Ascending aorta (tissue), 2 donors: ENCODE results near the gene VKORC1. TPM values are rescaled to one million over a fixed set of nuclear protein-coding genes. Genes with fewer than 3 reads are reported as not detected.

ENCODE experiments used
- DNase-seq, 2 donors: peaks; one replicate each; pipeline ENCODE4 v3.0.0-alpha.2; 2019; ENCODE audit warnings: low spot score in 2 of 2
- H3K27ac ChIP-seq, 2 donors: fragments of 200-600 bp; sonication (generic); one replicate each; pipeline ENCODE4 v1.5.1; 2016 to 2017; ENCODE audit warnings: mild to moderate bottlenecking in 1 of 2
- H3K27me3 ChIP-seq: fragments of 200-600 bp; sonication (generic); one replicate; pipeline ENCODE4 v1.5.1; 2017
- H3K36me3 ChIP-seq, 2 donors: fragments of 200-600 bp; sonication (generic); one replicate each; pipeline ENCODE4 v1.5.1; 2016
- H3K4me1 ChIP-seq, 2 donors: fragments of 200-600 bp; sonication (generic); one replicate each; pipeline ENCODE4 v1.5.1; 2016 to 2017; ENCODE audit warnings: mild to moderate bottlenecking in 1 of 2
- H3K4me3 ChIP-seq, 2 donors: fragments of 200-600 bp; sonication (generic); one replicate each; pipeline ENCODE4 v1.5.1; 2016 to 2017; ENCODE audit warnings: mild to moderate bottlenecking in 1 of 2
- H3K9me3 ChIP-seq, 2 donors: fragments of 200-600 bp; sonication (generic); one replicate each; pipeline ENCODE4 v1.5.1; 2016
- CTCF ChIP-seq, 3 experiments: fragments of 200-600 bp in 2 of 3; fragments of 450-650 bp in 1 of 3; sonication (generic) in 2 of 3; IDR thresholded peaks; one replicate each; pipeline ENCODE4 v1.5.1; 2016 to 2019; ENCODE audit warnings: antibody characterized with exemption in 3 of 3, mild to moderate bottlenecking in 1 of 3, moderate library complexity in 1 of 3
- intact Hi-C: fragments of 100-400 bp; cut with DNase I; formaldehyde crosslinking; loops from one replicate; pipeline ENCODE4 v1.15.1; 2023
- total RNA-seq: library from RNA; depleted of rRNA; stranded (reverse); fragments of >200 nt; gene quantifications from one replicate; pipeline ENCODE4 v1.1.0, GENCODE V29; 2016

The VKORC1 gene
- total RNA-seq, 1 donor from 2014 or later, result 227 TPM

DNA sequence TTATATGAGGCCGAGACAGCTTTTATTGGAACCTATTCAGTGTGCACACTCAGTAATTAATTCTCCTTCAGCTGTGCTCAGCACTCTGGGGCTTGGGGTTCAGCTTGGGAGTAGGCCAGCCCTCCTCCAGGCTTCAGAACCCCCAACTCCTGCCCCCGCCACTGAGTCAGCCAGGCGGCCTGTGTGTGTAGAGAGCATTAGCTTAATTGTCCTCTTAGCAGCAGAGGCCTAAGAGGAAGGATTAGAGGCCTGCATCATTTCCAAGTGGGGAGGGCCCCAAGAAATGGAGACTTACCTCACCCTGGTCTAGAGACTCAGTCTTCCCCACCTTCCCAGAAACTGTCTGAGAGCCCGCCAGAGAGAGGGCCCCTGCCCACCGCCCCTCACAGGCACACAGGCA lies 6.6 kb downstream of the VKORC1 start:
- H3K36me3 ChIP-seq, result peaks cover 42 to 58% of the 10 kb centered on the region in 2 donors
- intact Hi-C loops, result no loop called here
- no peak for TF ChIP-seq CTCF (IDR thresholded peaks at IDR 0.05)

DNA sequence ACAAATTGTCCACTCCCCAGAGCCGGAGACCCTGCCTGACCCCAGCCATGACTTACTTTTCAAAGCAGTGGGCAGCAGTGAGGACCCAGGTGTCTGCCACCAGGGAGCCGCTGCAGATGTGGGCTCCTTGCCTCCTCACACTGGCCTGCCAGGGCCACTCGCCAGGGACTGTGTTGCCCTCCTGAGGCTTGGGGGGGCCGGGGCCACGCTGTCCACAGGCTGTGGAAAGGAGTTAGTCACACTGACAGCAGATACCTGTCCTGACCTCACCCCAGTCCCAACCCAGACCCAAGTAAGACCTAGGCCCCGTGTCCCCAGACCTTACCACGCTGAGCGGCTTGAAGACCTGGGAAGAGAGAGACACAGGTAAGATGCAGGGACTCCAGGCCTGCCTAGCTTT lies 7.1 kb downstream of the VKORC1 start:
- peaks cover 44 to 63% of the 10 kb centered on the region in 2 donors for H3K36me3 ChIP-seq
- no peaks in the 10 kb centered on the region for H3K4me1 ChIP-seq
- intact Hi-C loops, result no loop called here
- DNase-seq, result no peak
- no peaks in the 10 kb centered on the region for H3K9me3 ChIP-seq
- H3K4me3 ChIP-seq, result no peak overlapping the region
- H3K27ac ChIP-seq, result no peak overlapping the region
- no peak for TF ChIP-seq CTCF (IDR thresholded peaks at IDR 0.05)
- no peaks in the 10 kb centered on the region for H3K27me3 ChIP-seq

More for the DNA sequence above, 6.6 kb downstream of the VKORC1 start:
- Histone ChIP-seq H3K9me3 (no peaks in the 10 kb centered on the region), H3K4me3 (no peak overlapping the region), H3K4me1 (no peaks in the 10 kb centered on the region), H3K27me3 (no peaks in the 10 kb centered on the region), H3K27ac (no peak overlapping the region)
- no peak for DNase-seq

DNA sequence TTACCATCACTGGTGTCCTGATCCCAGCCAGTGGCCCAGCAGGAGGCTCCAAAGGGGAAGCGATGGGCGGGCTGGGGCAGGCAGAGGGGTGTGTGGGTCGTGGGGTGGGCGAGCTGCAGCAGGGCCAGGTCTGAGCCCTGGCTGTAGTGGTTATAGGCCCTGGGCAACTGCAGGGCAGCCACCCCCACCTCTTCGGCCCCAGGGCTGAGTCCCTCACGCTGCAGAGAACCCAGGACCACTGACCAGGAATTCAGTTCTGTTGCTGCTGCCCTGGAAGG lies 8.0 kb downstream of the VKORC1 start:
- Histone ChIP-seq H3K27me3 (no peaks in the 10 kb centered on the region), H3K9me3 (no peaks in the 10 kb centered on the region), H3K4me3 (no peak overlapping the region), H3K36me3 (peaks cover 49 to 66% of the 10 kb centered on the region in 2 donors), H3K4me1 (no peaks in the 10 kb centered on the region), H3K27ac (no peak overlapping the region)
- DNase-seq, result no peak
- no peak for TF ChIP-seq CTCF (IDR thresholded peaks at IDR 0.05)
- intact Hi-C loops, result no loop called here

DNA sequence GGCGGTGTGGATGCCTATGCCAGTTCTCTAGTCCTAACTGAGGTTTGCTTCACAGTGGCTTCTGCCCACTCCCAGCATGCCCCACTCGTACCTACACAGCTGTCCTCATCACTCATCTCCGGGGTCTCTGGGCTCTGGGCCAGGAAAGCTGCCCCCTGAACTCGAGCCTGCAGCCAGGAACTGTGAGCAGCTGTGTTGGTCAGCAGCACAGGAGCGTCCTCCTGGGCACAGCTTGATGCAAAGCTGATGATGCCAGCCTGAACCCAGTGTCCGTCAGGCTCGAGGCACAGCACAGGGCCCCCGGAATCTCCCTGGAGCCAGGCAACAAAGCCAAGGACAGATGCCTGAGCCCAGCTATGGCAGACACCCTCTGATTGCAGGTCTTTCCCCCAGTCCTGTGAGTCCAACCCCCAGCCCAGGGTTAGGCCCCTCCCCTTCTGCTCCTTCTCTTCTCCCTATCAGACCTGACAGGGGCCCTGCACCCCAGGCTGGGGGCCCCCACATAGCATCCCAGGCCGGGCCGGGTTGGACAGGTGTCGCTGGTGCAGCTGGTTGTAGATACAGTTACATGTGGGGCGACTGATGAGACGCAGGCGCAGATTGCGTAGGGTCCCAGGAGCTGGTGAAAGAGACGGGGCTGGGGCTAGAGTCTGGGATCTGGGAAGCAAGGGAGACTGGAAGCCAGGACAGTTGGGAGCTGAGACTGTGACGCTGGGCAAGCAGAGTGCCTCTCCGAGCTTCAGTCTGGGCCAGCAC lies 8.5 kb downstream of the VKORC1 start:
- H3K36me3 ChIP-seq, result peaks cover 53 to 67% of the 10 kb centered on the region in 2 donors

GRCh38 chr16:31085411-31085810 lies 9.2 kb downstream of the VKORC1 start:
- DNase-seq, result no peak
- Histone ChIP-seq H3K4me1 (no peaks in the 10 kb centered on the region), H3K27ac (no peak overlapping the region), H3K36me3 (peaks cover 53 to 67% of the 10 kb centered on the region in 2 donors), H3K27me3 (no peaks in the 10 kb centered on the region), H3K4me3 (no peak overlapping the region), H3K9me3 (no peaks in the 10 kb centered on the region)
- TF ChIP-seq CTCF (IDR thresholded peaks at IDR 0.05), result no peak
- intact Hi-C loops, result no loop called here

More for the DNA sequence above, 8.5 kb downstream of the VKORC1 start:
- Histone ChIP-seq H3K4me3 (no peak overlapping the region), H3K9me3 (no peaks in the 10 kb centered on the region), H3K4me1 (no peaks in the 10 kb centered on the region), H3K27ac (no peak overlapping the region), H3K27me3 (no peaks in the 10 kb centered on the region)
- DNase-seq, result no peak
- intact Hi-C loops, result no loop called here
- no peak for TF ChIP-seq CTCF (IDR thresholded peaks at IDR 0.05)
